Measurements from ENCODE around the gene STAC2.

DNA sequence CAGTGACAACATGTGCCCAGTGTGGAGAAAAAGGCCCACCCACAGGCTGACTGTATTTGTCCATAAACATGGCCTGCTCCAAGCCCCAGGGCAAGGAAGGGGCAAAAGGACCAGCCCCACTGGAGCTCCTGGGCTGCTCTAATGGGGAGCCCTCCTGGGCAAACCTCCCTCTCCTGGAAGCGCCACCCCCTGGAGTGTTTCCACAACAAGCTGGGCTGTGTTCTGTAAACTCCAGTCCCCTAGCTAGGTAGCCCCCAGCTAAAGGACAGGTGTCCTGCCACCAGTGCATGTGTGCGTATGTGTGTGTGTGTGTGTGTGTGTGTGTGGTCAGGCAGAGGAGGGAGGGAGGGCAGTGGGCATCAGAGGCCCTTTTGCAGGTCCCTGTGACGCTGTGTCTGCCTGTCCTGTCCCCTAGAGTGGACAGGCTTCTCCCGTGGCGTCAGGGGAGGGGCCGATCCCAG, 11.3 kb upstream of the STAC2 start:
- TF ChIP-seq POLR2AphosphoS5 (IDR thresholded peaks at IDR 0.05; ENCODE audit: borderline replicate concordance, low read depth, low read length) = no peak
- TF ChIP-seq EZH2 (IDR thresholded peaks at IDR 0.05) = no peak

All from SK-N-MC (cell line).